ENCODE measurements around the gene NUTM2E.
"Not testable (repeated sequence)": the region's sequence is repeated elsewhere in the genome, so short reads cannot be mapped to it uniquely, and the experiment has no call there.

Gene NUTM2E

DNA sequence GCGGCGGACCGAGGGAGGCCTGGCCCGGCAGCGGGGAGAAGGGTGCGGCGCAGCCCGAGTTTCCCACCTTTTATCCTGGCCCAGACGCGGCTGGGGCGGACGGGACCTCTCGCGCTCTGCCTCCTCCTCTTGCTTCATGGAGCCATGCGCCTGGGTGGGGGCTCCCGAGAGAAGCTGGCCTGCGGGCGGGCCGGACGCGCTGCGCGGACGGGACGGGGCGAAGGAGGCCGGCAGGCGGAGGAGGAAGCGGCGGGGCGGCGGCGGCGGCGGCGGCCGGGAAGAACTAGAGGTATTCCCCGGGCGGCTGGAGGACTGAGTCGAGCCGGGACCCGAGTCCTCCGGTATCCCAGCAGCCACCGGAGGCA, 426 bp upstream of the NUTM2E start:
- Histone ChIP-seq H3K4me3 (peak overlapping the region; percentile 53 to 74 (median 66)), H3K9ac (peak overlapping the region; percentile 78 to 87 (median 83)), H3K27ac (peak overlapping the region; percentile 70 to 85 (median 82)), H3K4me1 (peaks cover 2 to 16% (median 12%) of the 10 kb centered on the region in 10 experiments; a peak in 18 of 20 replicates)
- H3K9me3 ChIP-seq (replicated peaks in 1 of 11); H4K20me1 ChIP-seq; H3K27me3 ChIP-seq; H3K36me3 ChIP-seq; H3K4me2 ChIP-seq: not testable (repeated sequence)

DNA sequence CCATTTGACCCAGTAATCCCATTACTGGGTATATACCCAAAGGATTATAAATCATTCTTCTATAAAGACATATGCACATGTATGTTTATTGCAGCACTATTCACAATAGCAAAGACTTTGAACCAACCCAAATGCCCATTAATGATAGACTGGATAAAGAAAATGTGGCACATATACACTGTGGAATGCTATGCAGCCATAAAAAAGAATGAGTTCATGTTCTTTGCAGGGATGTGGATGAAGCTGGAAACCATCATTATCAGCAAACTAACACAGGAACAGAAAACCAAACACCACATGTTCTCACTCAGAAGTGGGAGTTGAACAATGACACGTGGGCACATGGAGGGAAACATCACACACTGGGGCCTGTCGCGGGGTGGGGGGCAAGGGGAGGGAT, 7.3 kb downstream of the NUTM2E start:
- not testable (repeated sequence) for H3K27ac ChIP-seq; H3K27me3 ChIP-seq; H3K4me3 ChIP-seq; H3K4me2 ChIP-seq; H3K9ac ChIP-seq; H4K20me1 ChIP-seq; H3K9me3 ChIP-seq (replicated peaks in 1 of 11); H3K4me1 ChIP-seq; H3K36me3 ChIP-seq

DNA sequence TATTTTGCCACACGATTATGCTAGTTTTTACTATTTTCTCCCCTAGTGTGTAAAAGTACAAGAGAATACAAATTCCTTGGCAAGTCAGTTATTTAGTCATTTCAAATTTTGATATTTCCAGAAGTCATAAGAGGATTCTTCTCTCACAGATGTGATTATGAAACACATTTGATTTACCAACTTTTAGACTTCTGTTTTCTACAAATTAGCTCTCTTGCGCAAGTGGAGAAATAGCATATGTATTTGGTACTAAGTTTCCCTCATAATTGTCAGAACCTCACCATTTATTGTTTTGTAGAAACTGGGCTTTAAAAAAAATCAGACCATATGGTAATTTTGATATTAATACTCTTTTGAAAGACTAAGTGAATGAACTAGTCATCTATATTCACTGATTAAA, 9.4 kb downstream of the NUTM2E start:
- H3K9me3 ChIP-seq (replicated peaks in 1 of 11) = not testable (repeated sequence)

DNA sequence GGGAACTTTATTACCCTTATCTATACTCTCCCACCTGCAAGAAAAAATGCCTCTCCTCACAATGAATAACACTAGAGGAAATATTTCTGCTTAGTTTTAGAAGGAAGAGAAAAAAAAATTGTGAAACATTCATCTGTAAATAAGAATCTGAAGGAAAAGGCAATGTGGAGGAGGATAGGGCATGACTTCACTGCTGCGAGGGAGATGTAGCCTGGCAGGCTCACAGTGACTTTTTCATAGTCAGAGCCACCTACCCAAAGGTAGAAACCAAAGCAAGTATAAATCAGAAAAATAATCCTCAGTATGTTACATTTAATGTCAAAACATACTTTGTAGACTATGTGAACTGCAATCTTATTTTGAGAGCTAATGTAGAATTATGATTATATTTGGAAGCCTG, 10.4 kb downstream of the NUTM2E start:
- not testable (repeated sequence) for H3K4me2 ChIP-seq; H4K20me1 ChIP-seq; H3K4me3 ChIP-seq; H3K27ac ChIP-seq; H3K36me3 ChIP-seq; H3K27me3 ChIP-seq; H3K4me1 ChIP-seq; H3K9ac ChIP-seq; H3K9me3 ChIP-seq (replicated peaks in 1 of 11)

More for the DNA sequence above, 9.4 kb downstream of the NUTM2E start:
- not testable (repeated sequence) for H4K20me1 ChIP-seq, H3K27me3 ChIP-seq, H3K27ac ChIP-seq, H3K4me1 ChIP-seq, H3K4me3 ChIP-seq, H3K36me3 ChIP-seq, H3K9ac ChIP-seq, H3K4me2 ChIP-seq

DNA sequence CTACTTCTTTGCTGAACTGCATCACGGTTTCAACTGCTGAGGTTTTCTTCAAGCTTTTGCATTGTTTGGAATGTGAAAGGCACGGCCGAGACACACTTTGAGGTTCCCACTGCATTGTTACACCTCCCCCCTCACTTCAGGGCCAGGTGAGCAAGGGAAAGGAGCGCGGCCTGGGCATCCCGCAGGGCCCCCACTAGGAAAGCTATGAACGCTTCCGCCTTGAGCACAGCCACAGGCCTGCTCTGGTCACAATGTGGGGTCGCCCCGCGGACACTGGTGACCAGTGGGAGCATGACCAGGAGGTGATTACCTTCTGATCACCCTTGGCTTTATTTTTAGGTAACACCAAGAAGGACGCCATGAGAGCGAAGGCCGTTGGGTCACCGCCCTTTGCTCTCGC, 11.9 kb downstream of the NUTM2E start:
- not testable (repeated sequence) for H3K4me3 ChIP-seq; H3K9ac ChIP-seq; H3K4me1 ChIP-seq; H3K36me3 ChIP-seq; H3K27ac ChIP-seq; H4K20me1 ChIP-seq; H3K4me2 ChIP-seq; H3K9me3 ChIP-seq (replicated peaks in 1 of 11); H3K27me3 ChIP-seq

DNA sequence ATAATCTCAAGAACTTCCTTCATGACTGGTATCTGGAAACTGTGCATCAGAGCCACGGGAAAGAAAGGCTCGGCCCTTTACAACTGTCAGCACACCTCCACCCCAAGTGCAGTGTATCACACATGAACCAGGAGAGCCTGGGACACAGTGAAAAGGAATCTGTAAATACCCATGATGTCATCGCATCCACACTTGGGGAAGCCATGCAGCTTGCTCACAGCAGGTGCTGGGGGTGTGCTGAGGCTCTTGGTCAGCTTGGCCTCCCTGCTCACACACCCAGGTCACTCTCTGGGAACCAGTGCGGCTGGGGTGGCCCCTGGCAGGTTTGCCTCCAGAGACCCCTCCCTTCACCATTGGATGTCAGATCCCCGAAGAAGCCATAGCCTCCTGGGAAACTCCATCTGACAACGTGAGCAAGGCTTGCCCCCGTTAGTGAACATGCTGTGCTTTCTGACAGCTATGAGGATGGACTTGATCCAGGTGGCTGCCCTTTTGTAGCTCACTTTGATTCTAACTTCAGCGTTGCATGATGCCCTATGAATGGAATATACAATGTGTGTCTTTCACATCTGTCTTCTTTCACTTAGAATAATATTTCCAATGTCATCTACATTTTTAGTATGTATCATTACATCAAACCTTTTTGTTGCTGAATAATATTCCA, 26.8 kb downstream of the NUTM2E start:
- H3K4me3 ChIP-seq; H3K27ac ChIP-seq; H3K36me3 ChIP-seq; H3K4me1 ChIP-seq; H3K9me3 ChIP-seq (replicated peaks in 1 of 11); H3K9ac ChIP-seq; H3K4me2 ChIP-seq; H4K20me1 ChIP-seq; H3K27me3 ChIP-seq: not testable (repeated sequence)

DNA sequence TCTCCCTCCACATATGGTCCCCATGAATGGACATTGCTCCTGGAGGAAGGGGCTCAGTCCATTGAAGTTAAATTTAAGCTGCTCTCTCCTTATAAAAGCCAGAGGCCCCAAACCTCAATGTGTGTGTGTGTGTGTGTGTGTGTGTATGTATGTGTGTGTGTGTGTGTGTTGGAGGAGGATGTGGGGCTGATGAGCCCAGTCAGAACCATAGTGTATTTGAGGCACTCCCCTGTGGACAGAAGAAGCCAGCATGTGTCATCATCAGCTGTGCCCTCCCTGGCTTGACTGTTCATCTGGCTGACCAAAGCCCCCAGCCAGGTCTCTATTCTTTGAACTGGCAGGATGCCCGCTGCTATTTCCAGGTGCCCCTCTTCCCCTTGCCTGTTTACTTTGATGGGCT, 35.7 kb downstream of the NUTM2E start:
- H3K4me1 ChIP-seq; H3K9ac ChIP-seq; H3K27me3 ChIP-seq; H4K20me1 ChIP-seq; H3K4me3 ChIP-seq; H3K36me3 ChIP-seq; H3K4me2 ChIP-seq; H3K9me3 ChIP-seq (replicated peaks in 1 of 11); H3K27ac ChIP-seq: not testable (repeated sequence)

DNA sequence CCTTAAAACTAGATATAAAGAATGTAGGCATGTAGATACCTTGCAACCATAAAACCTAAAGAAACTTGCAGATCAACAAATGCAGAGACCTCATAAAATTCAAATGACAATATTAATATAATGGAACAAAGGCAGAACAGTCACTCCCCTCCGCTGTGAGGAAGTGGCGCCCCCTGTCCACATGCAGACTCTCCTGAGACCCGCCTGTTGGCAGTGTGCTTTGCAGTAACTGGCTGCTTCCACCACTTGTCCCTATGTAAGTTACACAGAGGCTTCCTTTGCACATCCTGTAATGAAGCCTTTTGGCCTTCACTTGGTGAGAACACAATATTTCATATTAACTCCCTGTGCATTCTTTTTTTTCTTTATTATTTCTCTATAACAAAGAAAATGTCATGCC, 36.3 kb downstream of the NUTM2E start:
- H3K9me3 ChIP-seq (replicated peaks in 1 of 11); H3K4me3 ChIP-seq; H3K4me1 ChIP-seq; H3K4me2 ChIP-seq; H4K20me1 ChIP-seq; H3K36me3 ChIP-seq; H3K9ac ChIP-seq; H3K27ac ChIP-seq; H3K27me3 ChIP-seq: not testable (repeated sequence)

DNA sequence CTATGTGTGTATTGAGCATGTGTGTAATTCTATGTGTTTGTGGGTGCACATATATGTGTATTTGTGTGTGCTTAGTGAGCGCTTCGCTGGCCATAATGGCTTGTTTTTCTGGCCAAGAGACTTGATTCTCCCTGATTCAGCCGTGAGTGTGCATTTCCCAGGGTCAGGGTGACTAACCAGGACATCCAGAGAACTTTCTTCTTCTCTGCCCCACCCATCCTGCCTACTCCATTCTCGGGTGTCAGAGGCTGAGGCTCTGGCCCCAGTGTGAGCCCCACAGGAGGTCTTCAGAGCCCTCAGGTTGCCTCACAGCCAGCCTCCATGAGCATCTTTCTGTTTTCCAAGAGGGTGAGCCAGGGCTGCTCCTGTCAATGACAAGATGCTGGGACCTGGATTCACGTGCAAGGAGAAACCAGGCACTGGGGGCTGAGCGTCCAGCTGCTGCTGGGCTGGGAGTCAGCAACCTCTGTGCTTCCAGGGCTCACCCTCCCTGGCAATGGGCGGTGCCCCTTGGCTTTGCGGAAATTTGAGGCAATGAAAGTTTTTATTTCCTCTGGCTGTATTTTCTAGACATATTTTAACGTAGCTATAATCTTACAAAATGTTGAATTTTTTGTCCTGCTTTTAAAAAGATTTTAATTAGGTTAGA, 40.5 kb downstream of the NUTM2E start:
- not testable (repeated sequence) for H3K27ac ChIP-seq; H3K4me1 ChIP-seq; H3K36me3 ChIP-seq; H4K20me1 ChIP-seq; H3K9ac ChIP-seq; H3K9me3 ChIP-seq (replicated peaks in 1 of 11); H3K4me3 ChIP-seq; H3K4me2 ChIP-seq; H3K27me3 ChIP-seq

DNA sequence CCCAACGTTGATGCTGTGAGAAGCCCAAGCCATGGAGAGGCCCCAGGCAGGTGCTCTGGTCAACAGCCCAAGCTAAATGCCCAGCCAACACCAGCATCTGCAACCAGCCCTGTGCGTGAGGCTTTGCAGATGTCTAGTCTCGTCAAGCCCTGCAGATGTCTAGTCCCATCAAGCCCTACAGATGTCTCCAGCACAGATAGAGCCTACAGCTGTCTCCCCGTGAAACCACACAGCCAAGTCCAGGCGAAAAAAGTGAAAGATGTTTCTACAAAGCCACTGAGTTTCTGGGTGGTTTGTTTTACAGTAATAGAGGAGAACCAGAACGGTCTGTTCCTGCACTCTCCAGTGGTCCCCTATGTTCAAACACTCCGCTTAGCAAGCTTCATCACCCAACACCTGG, 41.5 kb downstream of the NUTM2E start:
- H4K20me1 ChIP-seq; H3K36me3 ChIP-seq; H3K9me3 ChIP-seq (replicated peaks in 1 of 11); H3K4me3 ChIP-seq; H3K9ac ChIP-seq; H3K27me3 ChIP-seq; H3K4me2 ChIP-seq; H3K27ac ChIP-seq; H3K4me1 ChIP-seq: not testable (repeated sequence)

DNA sequence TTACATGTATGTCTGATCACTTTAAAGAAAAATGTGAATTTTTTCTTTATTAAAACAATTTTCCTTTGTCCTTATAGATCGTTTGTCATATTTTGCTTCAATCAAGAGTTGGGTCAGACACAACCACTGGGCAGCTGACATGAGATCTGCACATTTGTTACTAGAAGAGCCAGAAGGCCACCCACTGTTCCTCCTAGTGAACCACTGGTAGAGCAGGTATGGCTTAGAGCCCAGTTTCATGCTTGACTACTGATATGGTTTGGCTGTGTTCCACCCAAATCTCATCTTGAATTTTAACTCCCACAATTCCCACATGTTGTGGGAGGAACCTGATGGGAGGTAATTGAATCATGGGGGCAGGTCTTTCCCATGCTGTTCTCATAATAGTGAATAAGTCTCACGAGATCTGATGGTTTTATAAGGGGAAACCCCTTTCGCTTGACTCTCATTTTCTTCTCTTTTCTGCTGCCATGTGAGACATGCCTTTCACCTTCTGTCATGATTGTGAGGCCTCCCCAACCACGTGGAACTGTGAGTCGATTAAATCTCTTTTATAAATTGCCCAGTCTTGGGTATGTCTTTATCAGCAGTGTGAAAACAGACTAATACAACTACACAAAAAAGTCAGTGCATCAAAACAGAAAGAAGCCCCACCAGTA, 43.0 kb downstream of the NUTM2E start:
- not testable (repeated sequence) for H3K4me3 ChIP-seq; H3K9ac ChIP-seq; H3K9me3 ChIP-seq (replicated peaks in 1 of 11); H3K27me3 ChIP-seq; H3K36me3 ChIP-seq; H4K20me1 ChIP-seq; H3K27ac ChIP-seq; H3K4me1 ChIP-seq; H3K4me2 ChIP-seq

DNA sequence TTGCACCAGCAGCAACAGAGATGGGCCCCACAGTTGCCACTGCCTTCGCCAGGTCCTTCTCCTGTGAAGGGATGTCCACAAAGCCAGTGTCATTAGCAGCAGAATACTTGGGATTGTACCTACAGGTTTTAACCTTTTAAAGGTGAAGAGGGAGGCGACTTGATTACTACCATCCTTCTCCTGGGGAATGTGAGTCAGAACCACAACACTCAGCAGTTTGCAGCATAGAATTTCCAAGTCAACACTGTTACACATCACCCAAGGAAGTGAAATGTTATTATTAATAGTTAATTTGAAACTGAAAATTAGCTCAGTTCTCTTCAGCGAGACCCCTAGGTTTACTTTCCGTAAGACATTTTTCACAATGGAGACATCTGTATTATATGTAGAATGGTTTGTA, 45.2 kb downstream of the NUTM2E start:
- H3K4me3 ChIP-seq; H3K27me3 ChIP-seq; H4K20me1 ChIP-seq; H3K4me2 ChIP-seq; H3K9ac ChIP-seq; H3K36me3 ChIP-seq; H3K4me1 ChIP-seq; H3K9me3 ChIP-seq (replicated peaks in 1 of 11); H3K27ac ChIP-seq: not testable (repeated sequence)
